ENCODE results near the gene RAD23B.
"Not testable (repeated sequence)": the region's sequence is repeated elsewhere in the genome, so short reads cannot be mapped to it uniquely, and the experiment has no call there.

Gene RAD23B

GRCh38 chr9:107293543-107294085 lies 10.5 kb downstream of the RAD23B start:
- DNase-seq (ENCODE audit: low spot score) = no peak

DNA sequence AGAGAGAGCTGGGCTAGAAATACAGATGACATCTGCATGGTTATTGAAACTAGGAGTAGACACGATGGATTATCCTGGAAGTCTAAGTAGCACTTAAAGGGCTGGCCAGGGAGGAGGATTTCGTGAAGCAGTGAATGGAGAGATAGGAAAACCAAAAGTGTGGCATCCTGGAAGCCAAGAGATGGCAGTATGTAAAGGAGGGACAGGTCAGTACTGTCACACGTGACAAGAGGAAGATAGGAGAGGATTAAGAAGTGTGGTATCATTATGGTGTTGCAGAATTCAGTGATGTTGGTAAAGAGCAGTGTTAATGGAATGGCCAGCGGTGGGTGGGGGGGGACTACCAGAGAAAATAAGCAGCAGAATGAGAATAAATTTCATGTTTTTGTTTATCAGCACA lies 11.7 kb downstream of the RAD23B start:
- no peak for DNase-seq (ENCODE audit: low spot score)

GRCh38 chr9:107295995-107296394 lies 12.9 kb downstream of the RAD23B start:
- DNase-seq (ENCODE audit: low spot score) = no peak

DNA sequence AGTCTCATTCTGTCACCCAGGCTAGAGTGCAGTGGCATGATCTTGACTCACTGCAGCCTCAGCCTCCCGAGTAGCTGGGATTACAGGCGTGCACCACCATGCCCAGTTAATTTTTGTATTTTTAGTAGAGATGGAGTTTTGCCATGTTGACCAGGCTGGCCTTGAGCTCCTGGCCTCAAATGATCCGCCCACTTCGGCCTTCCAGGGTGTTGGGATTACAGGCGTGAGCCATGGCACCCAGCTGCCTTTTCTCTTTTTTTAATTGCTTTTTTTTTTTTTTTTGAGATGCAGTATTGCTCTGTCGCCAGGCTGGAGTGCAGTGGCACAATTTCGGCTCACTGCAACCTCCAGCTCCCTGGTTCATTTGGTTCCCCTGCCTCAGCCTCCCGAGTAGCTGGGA lies 13.5 kb downstream of the RAD23B start:
- not testable (repeated sequence) for DNase-seq (ENCODE audit: low spot score)

GRCh38 chr9:107299437-107299836 lies 16.4 kb downstream of the RAD23B start:
- no peak for DNase-seq (ENCODE audit: low spot score)

- no peak for DNase-seq (ENCODE audit: low spot score)
These were observed 23.2 kb downstream of the RAD23B start for GRCh38 chr9:107306308-107306707.

- no peak for DNase-seq (ENCODE audit: low spot score)
These were observed 24.3 kb downstream of the RAD23B start for GRCh38 chr9:107307331-107307730.

GRCh38 chr9:107308461-107308860 lies 25.4 kb downstream of the RAD23B start:
- DNase-seq (ENCODE audit: low spot score) = no peak

- no peak for DNase-seq (ENCODE audit: low spot score)
These were observed 26.2 kb downstream of the RAD23B start for GRCh38 chr9:107309271-107309670.

DNA sequence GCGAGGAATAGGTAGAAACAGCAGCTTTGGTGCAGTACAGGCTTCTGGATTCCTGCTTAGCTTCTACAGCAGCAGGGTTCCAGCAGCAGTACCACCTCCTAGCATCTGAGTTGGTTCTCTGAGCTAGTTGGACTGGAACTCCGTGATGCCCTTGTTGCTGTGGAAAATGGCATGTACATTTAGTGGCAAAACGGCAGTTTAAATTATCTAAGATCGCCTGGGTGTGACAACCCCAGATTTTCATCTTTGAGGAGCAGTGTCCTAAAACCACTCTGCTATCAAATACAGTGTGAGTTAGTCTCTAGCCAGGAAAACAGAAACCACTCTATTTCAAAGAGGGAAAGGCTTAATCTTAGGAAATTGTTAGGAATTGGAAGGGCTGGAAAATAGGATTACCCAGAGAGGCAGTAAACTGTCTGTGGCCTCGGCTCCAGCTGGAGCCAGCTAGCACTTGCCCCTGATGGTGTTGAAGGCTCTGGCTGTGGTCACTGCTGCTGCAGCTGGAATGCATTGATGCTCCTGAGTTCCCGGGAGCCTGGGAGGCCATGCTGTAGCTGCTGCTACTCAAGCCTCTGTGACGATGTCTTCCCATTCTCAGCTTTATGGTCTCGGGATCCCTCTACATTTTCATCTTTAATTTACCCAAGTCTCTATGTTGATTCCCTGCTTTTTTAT lies 29.4 kb downstream of the RAD23B start:
- DNase-seq (ENCODE audit: low spot score) = peak; percentile 68

DNA sequence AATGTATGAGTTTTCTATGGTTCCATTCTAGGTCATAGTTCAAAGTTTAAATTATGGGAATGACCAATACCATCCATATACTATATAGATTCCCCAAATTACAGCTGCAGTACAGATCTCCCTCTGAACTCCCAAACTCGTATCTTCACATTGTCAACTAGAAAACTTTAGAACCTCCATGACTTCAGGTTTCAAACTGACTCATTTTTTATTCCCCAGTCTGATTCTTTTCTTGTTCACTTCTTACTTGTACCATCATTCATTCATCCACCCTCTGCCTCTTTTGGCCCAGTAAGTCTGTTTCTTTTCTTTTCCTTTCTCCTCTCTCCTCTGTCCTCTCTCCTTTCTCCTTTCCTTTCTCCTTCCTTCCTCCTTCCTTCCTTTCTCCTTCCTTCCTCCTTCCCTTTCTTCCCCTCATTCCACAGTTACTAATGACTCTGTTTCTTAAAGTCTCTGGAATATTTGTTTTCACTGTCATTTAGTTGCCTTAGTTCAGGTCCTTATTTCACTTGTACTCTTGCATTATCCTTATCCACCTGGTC lies 30.5 kb downstream of the RAD23B start:
- no peak for DNase-seq (ENCODE audit: low spot score)

- DNase-seq (ENCODE audit: low spot score) = no peak
These were observed 31.7 kb downstream of the RAD23B start for GRCh38 chr9:107314763-107315162.

GRCh38 chr9:107316795-107317661 lies 33.9 kb downstream of the RAD23B start:
- DNase-seq (ENCODE audit: low spot score) = no peak

DNA sequence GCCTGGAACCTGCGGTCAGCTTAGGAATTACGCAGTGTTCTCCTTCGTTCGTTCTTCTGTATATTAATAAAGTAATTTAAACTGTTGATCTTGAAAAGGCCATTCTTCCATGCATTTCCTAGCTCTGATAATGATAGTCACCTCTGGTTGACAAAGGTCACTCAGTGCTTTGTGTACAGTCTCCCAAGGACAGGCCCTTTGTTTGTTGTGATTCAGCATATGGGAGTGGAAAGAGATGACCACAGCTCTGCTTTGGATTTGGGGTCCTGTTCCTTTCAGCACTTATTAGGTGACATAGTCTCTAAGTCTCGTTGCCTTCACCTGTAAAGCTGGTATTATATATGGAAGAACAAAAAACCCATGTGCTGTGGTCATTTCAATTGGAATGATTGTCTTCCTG lies 39.6 kb downstream of the RAD23B start:
- no peak for DNase-seq (ENCODE audit: low spot score)

- no peak for DNase-seq (ENCODE audit: low spot score)
These were observed 40.9 kb downstream of the RAD23B start for GRCh38 chr9:107323836-107324585.

GRCh38 chr9:107325842-107326241 lies 42.8 kb downstream of the RAD23B start:
- DNase-seq (ENCODE audit: low spot score) = no peak

- DNase-seq (ENCODE audit: low spot score) = no peak
These were observed 45.4 kb downstream of the RAD23B start for GRCh38 chr9:107328510-107328909.

GRCh38 chr9:107330420-107330819 lies 47.3 kb downstream of the RAD23B start:
- DNase-seq (ENCODE audit: low spot score) = no peak

DNA sequence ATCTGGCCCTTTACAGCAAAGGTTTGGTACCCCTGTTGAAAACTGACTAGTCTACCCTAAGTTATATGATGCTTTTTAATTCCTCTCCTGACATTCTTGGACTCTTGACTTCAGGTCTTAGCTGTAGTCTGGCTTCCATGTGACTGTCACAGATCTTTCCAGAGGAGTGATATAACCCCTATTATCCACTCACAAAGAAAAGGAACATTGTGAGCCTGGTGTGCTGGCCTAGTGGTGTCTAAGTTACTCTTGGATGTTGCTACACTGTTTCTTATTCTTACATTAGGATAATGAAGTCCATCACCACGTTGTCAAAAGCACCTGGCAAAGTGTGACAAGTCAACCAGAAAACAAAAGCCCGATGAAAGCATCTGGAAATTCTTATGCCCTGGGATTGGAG lies 49.8 kb downstream of the RAD23B start:
- no peak for DNase-seq (ENCODE audit: low spot score)

DNA sequence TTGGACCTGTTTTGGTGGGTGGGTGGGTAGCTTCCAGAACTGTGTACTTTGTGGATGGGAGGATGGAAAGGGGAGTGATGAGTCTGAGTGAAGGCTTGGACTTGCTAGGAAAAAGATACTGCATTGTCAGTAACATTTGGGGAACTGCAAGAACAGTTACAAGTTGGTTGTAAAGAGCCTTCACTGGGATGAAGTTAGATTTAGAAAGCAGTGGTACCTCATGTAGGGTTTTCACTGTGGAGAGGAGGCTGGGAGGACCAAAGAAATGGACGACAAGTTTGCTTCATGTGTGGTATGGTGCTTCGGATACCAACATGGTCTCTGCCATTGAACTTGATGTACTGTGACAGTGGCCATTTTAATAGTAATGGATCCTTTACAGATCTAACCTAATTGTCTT lies 50.3 kb downstream of the RAD23B start:
- DNase-seq (ENCODE audit: low spot score) = no peak

DNA sequence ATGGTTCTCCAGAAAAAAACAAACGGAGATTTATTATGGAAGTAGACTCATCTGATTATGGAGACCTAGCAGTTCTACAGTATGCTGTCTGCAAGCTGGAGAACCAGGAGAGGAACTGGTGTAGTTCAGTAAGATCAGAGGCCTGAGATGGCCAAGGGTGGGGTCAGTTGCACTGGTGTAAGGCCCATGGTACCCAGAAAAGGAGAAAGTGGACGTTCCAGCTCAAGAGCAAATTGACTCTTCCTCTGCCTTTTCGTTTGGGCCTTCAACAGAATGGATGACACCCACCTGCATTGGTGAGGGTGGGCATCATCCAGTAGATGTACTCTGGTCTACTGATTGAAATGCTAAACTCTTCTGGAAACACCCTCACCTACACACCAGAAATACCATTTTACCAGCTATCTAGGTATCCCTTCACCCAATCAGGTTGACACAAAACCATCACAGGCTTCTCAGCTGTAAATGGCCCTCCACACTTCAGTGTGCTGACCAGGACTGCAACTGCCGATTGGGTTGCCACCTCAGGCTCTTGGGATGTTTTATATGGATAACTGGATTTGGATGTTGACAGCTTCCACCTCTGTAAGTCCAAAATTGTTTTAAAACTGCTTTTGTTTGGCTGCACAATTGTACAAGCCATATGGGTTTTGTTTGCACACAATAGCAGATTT lies 51.2 kb downstream of the RAD23B start:
- DNase-seq (ENCODE audit: low spot score) = no peak

GRCh38 chr9:107335331-107335730 lies 52.3 kb downstream of the RAD23B start:
- DNase-seq (ENCODE audit: low spot score) = no peak
